ENCODE data around the gene HINT1. TPM values are rescaled to one million over a fixed set of nuclear protein-coding genes. Genes with fewer than 3 reads are reported as not detected.

HINT1 gene
- total and polyA plus RNA-seq, 2 of the 4 experiments (the other 2 are of a cell fraction), result 179 to 352 TPM

DNA sequence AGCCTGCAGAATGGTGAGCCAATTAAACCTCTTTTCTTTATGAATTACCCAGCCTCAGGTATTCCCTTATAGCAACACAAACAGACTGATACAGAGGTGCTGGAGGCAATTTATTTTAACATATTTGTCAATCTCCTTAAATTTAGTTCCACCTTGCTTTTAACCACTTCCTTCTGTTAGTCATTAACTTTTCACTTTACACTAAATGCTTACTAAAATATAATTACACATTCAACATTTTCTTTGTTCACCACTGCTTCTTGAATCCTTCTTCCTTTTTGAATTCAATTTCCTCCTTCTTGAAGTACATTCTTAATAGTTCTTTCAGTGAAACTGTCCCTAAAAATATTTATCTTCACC is 45.1 kb upstream of the HINT1 start:
- H4K91ac ChIP-seq (ENCODE audit: insufficient read depth, low read depth, low read length), result no peak overlapping the region
- H3K23ac ChIP-seq (ENCODE audit: low read depth, low read length), result no peak overlapping the region
- no peak overlapping the region for H2BK5ac ChIP-seq (ENCODE audit: low read depth, low read length, poor library complexity, severe bottlenecking)
- peaks cover 2% of the 10 kb centered on the region for H3K4me1 ChIP-seq (ENCODE audit: control insufficient read depth, insufficient read depth, low read length)
- no peaks in the 10 kb centered on the region for H3K9me1 ChIP-seq (ENCODE audit: insufficient read depth, low read length)
- no peak overlapping the region for H3K14ac ChIP-seq (replicated peaks; ENCODE audit: low read depth, low read length)
- no peaks in the 10 kb centered on the region for H3K79me1 ChIP-seq (ENCODE audit: low read depth in 1 of 2, low read length in 2 of 2)
- no peak overlapping the region for H4K8ac ChIP-seq (ENCODE audit: low read depth in 2 of 2, low read length in 2 of 2)
- H3K18ac ChIP-seq (ENCODE audit: low read depth, low read length), result no peak overlapping the region
- no peak overlapping the region for H2BK20ac ChIP-seq (ENCODE audit: low read depth, low read length)
- ChIA-PET POLR2A (ENCODE audit: unreplicated experiment) (no interaction called here), CTCF (no interaction called here)
- DNase-seq (no peak), ATAC-seq (ENCODE audit: low read depth) (no peak)
- TF ChIP-seq USF2 (IDR thresholded peaks at IDR 0.05; ENCODE audit: low read depth, low read length) (no peak), MAFK (IDR thresholded peaks at IDR 0.05; ENCODE audit: low read depth, low read length) (no peak), FOS (IDR thresholded peaks at IDR 0.05; ENCODE audit: low read depth, low read length) (no peak), MXI1 (IDR thresholded peaks at IDR 0.05; ENCODE audit: borderline replicate concordance, low read depth, low read length) (no peak), MAZ (IDR thresholded peaks at IDR 0.05; ENCODE audit: borderline replicate concordance, low read depth, low read length) (no peak), CEBPB (IDR thresholded peaks at IDR 0.05; ENCODE audit: low read depth, low read length) (no peak), NFE2L2 (IDR thresholded peaks at IDR 0.05; ENCODE audit: low read depth, low read length) (no peak), RFX5 (IDR thresholded peaks at IDR 0.05; ENCODE audit: low read depth, low read length) (no peak), POLR2A (IDR thresholded peaks at IDR 0.05; ENCODE audit: low read depth, low read length) (no peak), RAD21 (IDR thresholded peaks at IDR 0.05; ENCODE audit: low read length) (no peak)
- TF ChIP-seq, protein P1, sequence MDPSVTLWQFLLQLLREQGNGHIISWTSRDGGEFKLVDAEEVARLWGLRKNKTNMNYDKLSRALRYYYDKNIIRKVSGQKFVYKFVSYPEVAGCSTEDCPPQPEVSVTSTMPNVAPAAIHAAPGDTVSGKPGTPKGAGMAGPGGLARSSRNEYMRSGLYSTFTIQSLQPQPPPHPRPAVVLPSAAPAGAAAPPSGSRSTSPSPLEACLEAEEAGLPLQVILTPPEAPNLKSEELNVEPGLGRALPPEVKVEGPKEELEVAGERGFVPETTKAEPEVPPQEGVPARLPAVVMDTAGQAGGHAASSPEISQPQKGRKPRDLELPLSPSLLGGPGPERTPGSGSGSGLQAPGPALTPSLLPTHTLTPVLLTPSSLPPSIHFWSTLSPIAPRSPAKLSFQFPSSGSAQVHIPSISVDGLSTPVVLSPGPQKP (IDR thresholded peaks at IDR 0.05; ENCODE audit: borderline replicate concordance, low read depth, low read length), result no peak
- TF ChIP-seq, protein P2, sequence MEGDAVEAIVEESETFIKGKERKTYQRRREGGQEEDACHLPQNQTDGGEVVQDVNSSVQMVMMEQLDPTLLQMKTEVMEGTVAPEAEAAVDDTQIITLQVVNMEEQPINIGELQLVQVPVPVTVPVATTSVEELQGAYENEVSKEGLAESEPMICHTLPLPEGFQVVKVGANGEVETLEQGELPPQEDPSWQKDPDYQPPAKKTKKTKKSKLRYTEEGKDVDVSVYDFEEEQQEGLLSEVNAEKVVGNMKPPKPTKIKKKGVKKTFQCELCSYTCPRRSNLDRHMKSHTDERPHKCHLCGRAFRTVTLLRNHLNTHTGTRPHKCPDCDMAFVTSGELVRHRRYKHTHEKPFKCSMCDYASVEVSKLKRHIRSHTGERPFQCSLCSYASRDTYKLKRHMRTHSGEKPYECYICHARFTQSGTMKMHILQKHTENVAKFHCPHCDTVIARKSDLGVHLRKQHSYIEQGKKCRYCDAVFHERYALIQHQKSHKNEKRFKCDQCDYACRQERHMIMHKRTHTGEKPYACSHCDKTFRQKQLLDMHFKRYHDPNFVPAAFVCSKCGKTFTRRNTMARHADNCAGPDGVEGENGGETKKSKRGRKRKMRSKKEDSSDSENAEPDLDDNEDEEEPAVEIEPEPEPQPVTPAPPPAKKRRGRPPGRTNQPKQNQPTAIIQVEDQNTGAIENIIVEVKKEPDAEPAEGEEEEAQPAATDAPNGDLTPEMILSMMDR (conservative IDR thresholded peaks at IDR 0.05; ENCODE audit: low read depth, low read length), result no peak
- no peak overlapping the region for H3K4ac ChIP-seq (ENCODE audit: low read depth, low read length)
- H3K9ac ChIP-seq (ENCODE audit: low read depth, low read length), result no peak overlapping the region
- no peak overlapping the region for H2BK120ac ChIP-seq (ENCODE audit: low read depth, low read length)
- in situ Hi-C loops (cut with MboI; ENCODE audit: low sequenced_read_pairs), result no loop called here
- H3K27me3 ChIP-seq (ENCODE audit: control insufficient read depth, insufficient read depth, low read length), result no peaks in the 10 kb centered on the region
- dilution Hi-C loops (cut with HindIII; ENCODE audit: low sequenced_read_pairs, unreplicated experiment), result no loop called here
- H3K4me3 ChIP-seq (ENCODE audit: insufficient read depth, low read depth, low read length), result no peak overlapping the region
- no peak overlapping the region for H2BK15ac ChIP-seq (ENCODE audit: low read depth, low read length)
- no peak overlapping the region for H2AK9ac ChIP-seq (replicated peaks; ENCODE audit: low read depth, low read length, poor library complexity)
- H3K56ac ChIP-seq (ENCODE audit: extremely low read depth, insufficient read depth, low read length), result no peak overlapping the region
- no peak overlapping the region for H2AK5ac ChIP-seq (ENCODE audit: low read depth, low read length)
- intact Hi-C loops (cut with micrococcal nuclease), result no loop called here
- no TSS peak for BruUV-seq (replicated peaks)
- no peak overlapping the region for H2AFZ ChIP-seq (replicated peaks; ENCODE audit: low read length, poor library complexity)
- H3K9me3 ChIP-seq (ENCODE audit: control insufficient read depth, insufficient read depth, low read length), result no peaks in the 10 kb centered on the region
- H3K4me2 ChIP-seq (ENCODE audit: low read depth, low read length), result no peak overlapping the region
- H3K36me3 ChIP-seq (ENCODE audit: control insufficient read depth, insufficient read depth, low read length), result no peaks in the 10 kb centered on the region
- no peak overlapping the region for H3K27ac ChIP-seq (ENCODE audit: insufficient read depth, low read length)
- H4K5ac ChIP-seq (ENCODE audit: low read depth, low read length), result no peak overlapping the region
- H4K20me1 ChIP-seq (ENCODE audit: insufficient read depth, low read length), result no peaks in the 10 kb centered on the region
